ENCODE results near the gene ANKRD66.
"Not testable (repeated sequence)": the region's sequence is repeated elsewhere in the genome, so short reads cannot be mapped to it uniquely, and the experiment has no call there.

ANKRD66 gene

GRCh38 chr6:46756469-46757213, 9.9 kb downstream of the ANKRD66 start:
- no peak for DNase-seq

GRCh38 chr6:46757214-46757596, 10.5 kb downstream of the ANKRD66 start:
- no peak for DNase-seq

- DNase-seq, result no peak
Observed at GRCh38 chr6:46758960-46759753, 12.4 kb downstream of the ANKRD66 start.

GRCh38 chr6:46760925-46761324, 14.2 kb downstream of the ANKRD66 start:
- DNase-seq, result no peak

- no peak for DNase-seq
Observed at GRCh38 chr6:46763466-46763865, 16.7 kb downstream of the ANKRD66 start.

GRCh38 chr6:46764280-46764679, 17.5 kb downstream of the ANKRD66 start:
- not testable (repeated sequence) for DNase-seq

- no peak for DNase-seq
Observed at GRCh38 chr6:46764961-46765360, 18.2 kb downstream of the ANKRD66 start.

GRCh38 chr6:46772016-46772415, 25.3 kb downstream of the ANKRD66 start:
- DNase-seq, result no peak

GRCh38 chr6:46772762-46773161, 26.0 kb downstream of the ANKRD66 start:
- DNase-seq, result no peak

GRCh38 chr6:46773201-46773855, 26.6 kb downstream of the ANKRD66 start:
- no peak for DNase-seq

- DNase-seq, result not testable (repeated sequence)
Observed at GRCh38 chr6:46774736-46775135, 28.0 kb downstream of the ANKRD66 start.

GRCh38 chr6:46776070-46776712, 29.5 kb downstream of the ANKRD66 start:
- no peak for DNase-seq

GRCh38 chr6:46777476-46778346, 31.0 kb downstream of the ANKRD66 start:
- DNase-seq, result no peak

- DNase-seq, result peak; percentile 20 to 26
Observed at GRCh38 chr6:46781478-46782378, 35.0 kb downstream of the ANKRD66 start.

GRCh38 chr6:46784535-46784934, 37.8 kb downstream of the ANKRD66 start:
- no peak for DNase-seq

GRCh38 chr6:46787871-46788540, 41.3 kb downstream of the ANKRD66 start:
- DNase-seq, result no peak

- DNase-seq, result no peak
Observed at GRCh38 chr6:46788791-46789190, 42.1 kb downstream of the ANKRD66 start.

- DNase-seq, result no peak
Observed at GRCh38 chr6:46789434-46790354, 43.0 kb downstream of the ANKRD66 start.

GRCh38 chr6:46790355-46790874, 43.7 kb downstream of the ANKRD66 start:
- no peak for DNase-seq
